ENCODE data around the gene NCOA5.

The NCOA5 gene

DNA sequence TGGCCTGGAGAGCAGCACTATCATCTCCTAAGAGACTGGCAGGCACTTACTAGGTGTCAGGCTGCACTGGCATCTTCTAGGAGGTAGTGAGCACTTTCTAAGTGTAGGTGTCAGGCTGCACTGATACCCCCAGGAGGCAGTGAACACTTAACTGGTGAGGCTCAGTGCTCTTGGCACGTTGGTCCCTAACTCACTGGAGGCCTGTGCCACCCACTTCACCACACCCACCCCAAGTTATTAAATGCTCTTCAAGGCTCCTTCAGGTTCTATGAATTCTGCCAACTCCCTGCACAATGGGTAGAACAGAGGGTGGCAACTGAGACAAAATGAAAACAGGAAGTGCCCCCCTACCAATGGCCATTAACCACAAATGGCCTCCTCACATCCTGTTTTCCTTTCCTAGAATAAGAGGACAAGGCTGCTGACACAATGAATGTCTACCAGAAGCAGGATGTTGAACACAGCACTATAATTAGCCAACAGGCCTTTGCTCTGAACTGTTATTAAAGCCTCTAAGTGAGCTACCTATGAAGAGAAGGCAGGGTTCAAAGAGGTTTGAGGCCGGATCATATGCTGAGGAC is 29.4 kb downstream of the NCOA5 start:
- DNase-seq, result no peak

DNA sequence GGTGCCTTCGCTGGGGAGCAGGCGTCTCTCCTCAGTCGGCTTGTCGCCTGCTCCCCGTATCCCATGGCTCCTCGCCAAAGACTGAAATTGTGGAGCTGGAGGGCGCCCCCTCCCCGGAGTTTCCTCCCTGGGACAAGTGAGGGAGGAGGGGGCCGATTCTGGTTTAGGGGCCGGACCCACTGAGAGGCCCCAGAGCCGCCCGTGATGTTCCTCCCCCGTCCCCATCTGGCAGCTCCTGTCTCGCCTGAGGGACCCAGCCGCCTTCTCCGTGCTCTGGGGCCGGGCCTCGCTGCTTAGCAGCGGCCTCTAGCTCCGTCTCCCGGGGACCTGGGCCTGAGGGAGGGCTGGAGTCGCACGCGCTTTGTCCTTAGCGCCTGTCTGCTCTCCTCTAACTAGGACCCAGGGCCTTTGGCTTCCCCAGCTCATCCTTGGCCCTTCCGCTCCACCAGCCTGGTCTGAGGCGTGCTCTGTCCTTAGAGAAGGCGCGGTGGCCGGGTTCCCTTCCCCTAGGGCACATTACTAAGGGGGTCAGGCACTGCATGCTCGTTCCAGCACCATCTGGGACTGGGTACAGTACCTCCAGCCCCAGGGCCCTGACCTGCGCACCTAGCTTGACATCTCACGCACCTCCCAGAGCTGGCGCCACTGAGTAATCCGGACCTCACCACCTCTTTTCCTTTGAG is 31.0 kb downstream of the NCOA5 start:
- no peak for DNase-seq

DNA sequence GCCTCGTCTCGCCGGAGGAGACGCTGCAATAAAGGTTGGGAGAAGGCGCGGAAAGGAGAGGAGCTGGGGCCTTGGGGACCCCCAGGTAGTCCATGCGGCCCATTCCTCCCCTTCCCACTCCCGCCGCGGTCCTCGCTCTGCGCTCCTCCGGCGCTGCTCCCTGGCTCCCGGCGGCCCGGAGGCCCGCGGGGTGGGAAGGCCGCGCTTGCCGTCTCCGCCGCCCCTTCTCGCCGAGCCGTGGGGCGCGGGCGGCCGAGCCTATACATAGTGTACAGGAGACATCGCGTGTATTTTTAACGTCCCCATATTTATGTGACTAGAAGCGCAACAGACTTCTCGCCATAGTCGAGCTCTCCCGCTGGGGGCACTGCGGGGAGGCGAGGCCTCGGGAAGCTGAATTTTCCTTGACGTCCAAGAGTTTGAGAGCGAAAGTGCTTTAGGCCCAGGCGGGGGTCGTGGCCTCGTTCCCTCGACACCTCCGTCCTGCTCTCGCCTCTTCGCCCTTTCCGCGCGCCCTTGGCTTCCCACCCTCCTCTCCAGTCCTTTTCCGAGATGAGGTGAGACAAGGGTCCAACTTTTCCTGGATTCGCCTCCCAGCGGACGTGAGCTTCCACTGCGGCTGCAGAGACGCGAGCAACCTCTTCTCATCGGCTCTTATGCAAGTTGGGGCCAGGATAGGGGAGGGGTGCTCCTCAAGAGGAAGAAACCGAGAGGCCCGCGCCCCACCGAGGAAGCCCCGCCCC is 31.7 kb downstream of the NCOA5 start:
- peak; percentile 38 for DNase-seq

DNA sequence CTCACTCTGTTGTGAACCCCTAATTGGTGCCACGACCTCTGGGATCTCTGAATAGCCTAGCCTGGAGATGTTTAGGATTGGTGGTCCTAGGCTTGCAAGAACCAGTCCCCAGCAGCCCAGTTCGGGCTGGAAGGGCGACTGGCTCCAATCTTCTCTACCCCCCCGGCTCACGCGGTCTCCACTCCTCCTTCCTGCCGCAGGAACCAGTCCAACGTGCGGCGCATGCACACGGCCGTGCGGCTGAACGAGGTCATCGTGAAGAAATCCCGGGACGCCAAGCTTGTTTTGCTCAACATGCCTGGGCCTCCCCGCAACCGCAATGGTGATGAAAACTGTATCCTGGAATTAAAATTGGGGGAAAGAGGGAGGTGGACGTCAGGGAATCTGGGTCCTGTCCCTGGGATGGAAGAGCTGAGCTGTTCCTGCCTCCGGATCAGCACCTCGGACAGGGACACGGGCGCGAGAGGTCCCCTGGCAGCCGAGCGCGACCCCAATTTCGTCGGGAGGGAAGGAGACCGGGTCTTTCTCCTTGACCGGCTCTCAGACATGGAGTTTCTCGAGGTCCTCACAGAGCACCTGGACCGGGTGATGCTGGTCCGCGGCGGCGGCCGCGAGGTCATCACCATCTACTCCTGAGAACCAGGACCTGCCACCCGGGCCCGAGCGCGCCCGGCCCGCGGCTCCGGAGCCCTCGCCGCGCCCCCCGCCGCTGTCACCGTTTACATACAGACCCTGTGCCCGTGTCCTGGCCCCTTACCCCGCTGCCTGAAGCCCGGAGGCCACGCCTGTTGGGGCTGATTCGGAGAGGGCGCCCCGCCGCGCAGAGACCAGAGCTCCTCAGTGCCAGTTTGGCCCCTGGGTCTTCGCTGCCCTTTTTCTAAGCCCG is 32.5 kb downstream of the NCOA5 start:
- peak; percentile 48 for DNase-seq

DNA sequence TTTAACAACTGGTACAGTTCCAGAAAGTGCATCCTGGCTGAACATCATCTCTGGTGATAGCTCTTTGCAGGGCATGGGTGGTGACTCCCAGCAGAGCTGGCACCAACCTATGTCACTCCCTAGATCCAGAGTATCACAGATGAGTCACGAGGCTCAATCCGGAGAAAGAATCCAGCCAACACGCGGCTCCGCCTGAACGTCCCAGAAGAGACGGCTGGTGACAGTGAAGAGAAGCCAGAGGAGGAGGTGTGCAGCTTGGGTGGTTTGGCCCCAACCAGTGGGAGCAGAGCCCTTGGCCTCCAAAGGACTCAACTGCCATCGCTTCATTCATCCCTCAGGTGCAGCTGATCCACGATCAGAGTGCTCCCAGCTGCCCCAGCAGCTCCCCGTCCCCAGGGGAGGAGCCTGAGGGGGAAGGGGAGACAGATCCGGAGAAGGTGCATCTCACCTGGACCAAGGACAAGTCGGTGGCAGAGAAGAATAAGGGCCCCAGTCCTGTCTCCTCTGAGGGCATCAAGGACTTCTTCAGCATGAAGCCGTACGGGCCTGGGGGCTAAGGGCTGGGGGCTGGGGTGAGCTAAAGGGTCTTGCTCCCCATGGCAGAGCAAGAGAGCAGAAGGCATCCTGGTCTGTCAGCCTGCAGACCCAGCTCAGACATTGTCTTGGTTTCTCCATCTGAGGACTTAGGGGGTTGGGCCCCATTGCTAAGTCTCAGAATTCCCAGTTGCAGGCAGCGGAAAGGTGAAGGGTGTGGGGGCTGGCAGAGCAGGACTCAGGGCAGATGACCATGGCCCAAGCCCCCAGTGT is 33.5 kb downstream of the NCOA5 start:
- DNase-seq, result no peak

DNA sequence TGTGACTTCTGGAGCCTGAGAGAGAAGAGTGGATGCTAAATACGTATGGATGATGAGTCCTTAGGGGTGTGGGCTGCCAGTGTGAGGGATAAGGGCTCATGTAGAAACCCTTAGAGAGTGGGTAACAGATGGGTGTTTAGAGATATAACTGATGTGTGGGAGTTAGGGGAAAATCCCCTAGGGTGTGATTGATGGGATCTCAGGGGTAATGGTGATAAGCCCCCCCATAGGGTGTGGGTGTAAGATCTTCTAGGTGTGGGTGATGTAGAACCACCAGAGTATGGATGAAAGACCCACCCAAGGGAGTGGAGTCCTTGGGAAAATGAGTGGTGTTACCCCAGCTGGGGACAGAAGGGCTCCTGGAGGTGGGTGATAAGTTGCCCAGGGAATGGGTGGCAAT is 34.5 kb downstream of the NCOA5 start:
- no peak for DNase-seq

DNA sequence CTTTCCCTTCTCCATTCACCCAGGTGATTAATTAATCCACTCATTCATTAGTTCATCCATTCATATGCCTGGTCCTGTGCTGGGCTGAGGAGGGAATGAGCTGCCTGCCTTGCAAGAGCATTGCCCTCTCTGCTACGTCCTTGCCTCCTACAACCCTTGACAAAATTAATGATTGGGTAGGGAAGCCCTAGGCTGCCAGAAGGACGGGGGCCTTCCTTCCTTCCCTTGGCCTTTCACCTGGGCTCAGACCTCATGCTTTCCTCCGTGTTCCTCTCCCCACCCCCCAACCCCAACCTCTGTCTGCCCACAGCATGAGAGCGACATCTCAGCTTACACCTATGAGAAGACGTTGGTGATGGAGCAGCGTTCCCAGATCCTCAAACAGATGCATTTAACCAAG is 35.2 kb downstream of the NCOA5 start:
- DNase-seq, result no peak

DNA sequence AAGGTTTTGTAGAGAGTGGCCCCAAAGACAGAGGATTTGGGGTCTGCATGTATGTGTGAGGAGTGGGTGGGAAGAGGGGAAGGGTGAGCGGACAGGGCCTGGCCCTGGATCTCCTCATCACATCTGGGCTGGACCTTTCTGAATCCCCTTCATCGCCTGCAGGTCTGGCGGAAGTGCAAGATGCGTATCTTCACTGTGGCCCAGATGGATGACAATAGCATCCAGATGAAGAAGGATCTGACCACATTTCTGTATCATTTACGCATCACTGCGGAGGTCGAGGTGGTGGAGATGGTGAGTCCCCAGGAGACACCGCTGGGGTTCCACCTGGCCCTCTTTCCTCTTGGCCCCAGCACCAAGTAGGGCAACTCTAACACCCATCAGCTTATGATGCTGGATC is 36.3 kb downstream of the NCOA5 start:
- no peak for DNase-seq

DNA sequence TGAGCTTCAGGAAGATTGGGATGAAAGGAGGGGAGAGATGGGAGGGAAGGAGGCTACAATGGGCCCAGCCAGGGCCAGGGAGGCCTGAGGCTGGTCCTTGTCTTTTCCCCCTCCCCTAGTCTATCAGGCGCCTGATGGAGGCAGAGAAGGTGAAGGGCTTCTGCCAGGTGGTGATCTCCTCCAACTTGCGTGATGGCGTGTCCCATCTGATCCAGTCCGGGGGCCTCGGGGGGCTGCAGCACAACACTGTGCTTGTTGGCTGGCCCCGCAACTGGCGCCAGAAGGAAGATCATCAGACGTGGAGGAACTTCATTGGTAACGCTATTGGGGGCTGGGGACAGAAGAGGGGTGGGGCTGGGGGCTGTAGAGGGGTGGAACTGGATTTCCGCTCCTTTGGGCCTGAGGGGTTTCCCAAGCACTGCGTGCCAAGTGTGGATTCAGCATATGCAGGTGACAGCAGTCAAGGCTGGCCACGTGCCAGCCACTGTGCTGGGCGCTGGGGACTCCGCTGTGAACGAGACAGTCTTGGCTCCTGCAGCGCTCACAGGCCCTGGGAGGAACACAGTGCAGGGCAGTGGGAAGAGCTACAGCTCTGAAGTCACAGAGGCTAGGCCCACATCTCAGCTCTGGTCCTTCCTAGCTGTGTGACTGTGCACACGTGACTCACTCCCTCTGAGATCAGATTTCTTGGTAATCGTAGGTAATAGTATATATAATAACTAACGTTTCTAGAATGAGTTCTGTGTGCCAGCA is 38.0 kb downstream of the NCOA5 start:
- DNase-seq, result no peak

DNA sequence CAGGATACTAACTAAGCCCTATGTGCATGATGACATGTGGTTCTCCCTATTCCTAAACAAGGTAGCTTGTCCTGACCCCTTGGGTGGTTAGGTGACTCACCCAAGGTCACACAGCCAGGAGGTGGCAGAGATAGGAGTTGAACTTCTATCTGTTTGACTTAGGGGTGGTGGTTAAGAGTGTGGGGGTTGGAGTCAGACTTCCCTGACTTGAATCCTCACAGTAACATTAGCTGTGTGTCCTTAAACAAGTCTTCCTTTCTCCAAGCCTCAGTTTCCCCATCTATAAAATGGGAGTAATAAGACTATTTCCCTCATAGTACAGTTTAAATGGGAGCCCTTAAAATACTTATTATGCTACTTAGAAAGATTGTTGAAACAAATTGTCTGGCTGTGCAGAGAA is 38.9 kb downstream of the NCOA5 start:
- DNase-seq, result no peak

DNA sequence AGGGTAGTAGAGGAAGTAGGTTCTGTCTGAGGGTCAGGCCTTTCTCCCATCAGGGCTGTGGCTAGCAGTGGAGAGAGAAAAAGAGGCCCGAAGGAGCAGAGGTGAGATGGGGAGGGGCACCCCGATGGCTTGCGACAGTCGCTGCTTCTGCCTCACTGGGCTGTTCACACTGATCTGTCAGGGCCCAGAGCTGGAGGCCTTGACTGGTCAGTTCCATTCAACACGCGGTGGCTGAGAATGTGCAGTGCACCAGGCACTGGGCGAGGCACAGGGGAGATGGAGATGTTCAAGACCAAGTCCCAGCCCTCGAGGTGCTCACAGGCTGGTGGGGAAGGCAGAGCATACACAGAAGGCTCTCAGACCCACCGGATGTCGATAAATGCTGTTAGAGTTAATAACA is 39.3 kb downstream of the NCOA5 start:
- DNase-seq, result no peak

DNA sequence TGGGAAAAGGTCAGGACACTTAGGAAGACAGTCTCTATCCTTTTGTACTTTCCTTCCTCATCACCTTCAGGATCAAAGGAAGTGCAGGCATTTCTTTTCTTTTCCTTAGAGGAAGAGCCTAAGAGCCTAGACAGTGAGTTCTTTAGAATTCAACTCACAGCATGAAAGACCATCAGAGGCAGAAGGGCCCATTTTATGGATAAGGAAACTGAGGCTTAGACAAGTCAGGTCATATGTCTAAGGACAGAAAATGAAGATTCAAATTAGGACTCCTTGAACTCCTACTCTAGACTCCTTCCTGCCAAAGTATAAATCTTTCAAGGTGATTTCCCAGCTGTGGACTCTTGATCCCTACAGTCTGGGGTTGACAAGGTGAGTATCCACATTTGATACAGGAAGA is 39.9 kb downstream of the NCOA5 start:
- DNase-seq, result no peak

DNA sequence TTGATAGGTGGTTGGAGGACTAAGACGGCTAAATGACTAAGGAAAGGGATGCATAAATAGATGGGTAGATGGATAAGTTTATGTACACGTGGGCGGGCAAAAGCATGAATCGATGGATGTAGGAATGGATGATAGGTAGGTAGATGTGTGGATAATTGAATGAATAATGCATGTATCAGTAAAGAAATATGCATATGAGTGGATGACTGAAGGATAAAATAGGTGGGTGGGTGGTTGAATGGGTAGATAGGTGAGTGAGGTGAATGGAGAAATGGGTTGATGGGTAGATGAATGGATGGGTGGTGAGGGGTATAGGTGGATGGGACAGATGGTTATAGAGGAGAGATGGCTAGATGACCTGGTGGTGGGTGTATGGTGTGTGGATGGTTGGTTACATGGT is 40.6 kb downstream of the NCOA5 start:
- DNase-seq, result no peak

DNA sequence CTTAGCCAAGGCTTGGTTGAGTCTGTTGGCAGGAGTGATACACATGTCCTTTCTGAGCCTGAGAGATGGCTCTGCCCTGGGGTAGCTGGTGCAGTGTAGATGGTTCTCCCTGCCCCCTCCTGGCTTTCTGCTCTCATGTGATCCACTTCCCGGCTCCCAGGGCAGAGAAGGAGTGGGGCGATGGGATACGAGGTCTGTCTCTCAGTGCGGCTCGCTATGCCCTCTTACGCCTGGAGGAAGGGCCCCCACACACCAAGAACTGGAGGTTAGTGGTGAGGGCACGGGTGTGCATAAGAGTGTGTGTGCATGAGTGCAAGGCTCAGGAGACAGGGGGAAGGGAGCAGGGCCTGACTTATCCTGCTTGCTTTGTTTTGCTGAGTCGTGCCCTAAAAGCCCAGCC is 41.9 kb downstream of the NCOA5 start:
- DNase-seq, result no peak

DNA sequence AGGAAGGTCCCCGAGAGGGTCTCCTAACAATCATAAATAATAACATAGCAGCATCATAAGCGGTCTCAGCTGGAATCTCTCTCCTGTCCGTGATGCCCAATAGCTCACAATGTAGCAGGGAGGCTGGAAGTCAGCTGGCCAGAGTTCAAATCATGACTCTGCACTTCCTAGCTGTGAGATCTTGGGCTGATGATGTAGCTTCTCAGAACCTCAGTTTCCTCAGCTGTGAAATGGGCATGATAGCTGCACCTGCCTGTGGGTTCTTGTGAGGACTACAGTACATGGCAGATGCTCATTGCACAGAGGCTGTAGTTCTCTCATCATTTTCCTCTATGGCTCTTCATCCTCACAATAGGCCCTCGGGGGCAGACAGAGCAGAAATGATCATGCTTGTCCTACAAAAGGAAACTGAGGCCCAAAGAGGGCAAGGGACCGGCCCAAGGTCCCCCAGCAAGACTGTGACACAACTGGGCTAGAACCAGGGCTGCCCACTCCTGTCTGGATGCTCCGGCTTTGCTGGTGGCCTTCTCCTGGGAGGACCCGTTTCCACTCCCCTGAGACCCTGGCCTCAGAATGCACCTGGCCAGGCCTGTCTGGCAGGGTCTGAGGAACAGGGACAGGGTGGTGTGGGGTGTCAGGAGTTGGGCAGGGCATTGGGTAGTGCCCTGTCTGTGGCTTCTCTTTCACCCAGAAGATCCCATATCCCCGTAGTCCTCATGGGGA is 43.0 kb downstream of the NCOA5 start:
- DNase-seq, result no peak

DNA sequence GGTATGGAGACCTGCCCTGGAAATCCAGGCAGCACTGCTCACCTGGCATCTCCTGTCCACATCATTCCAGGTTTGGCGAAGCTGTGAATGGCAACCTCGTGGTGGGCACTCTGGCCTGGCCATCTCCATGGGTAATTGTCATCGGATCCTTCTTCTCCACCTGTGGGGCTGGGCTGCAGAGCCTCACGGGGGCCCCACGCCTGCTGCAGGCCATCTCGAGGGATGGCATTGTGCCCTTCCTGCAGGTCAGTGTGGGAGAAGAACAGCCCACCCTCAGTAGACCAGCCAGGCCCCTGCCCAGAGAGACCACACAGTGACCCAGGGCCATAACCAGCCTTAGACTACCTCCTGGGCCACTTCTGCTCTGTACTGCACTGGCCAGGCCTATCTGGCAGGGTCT is 44.9 kb downstream of the NCOA5 start:
- no peak for DNase-seq

DNA sequence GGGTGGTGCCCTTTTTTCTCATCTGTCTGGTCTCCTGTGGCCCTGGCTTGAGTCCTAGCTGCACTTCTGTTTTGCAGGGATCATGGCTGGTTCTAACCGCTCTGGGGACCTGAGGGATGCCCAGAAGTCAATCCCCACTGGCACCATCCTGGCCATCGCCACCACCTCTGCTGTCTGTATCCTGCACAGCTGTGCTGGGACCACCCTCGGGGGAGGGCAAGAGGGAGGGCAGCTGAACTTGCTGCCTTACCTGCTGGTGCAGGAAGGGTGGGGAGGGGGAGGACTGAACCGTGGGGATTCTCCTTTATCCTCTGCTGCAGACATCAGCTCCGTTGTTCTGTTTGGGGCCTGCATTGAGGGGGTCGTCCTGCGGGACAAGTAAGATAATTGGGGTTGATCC is 46.2 kb downstream of the NCOA5 start:
- no peak for DNase-seq

DNA sequence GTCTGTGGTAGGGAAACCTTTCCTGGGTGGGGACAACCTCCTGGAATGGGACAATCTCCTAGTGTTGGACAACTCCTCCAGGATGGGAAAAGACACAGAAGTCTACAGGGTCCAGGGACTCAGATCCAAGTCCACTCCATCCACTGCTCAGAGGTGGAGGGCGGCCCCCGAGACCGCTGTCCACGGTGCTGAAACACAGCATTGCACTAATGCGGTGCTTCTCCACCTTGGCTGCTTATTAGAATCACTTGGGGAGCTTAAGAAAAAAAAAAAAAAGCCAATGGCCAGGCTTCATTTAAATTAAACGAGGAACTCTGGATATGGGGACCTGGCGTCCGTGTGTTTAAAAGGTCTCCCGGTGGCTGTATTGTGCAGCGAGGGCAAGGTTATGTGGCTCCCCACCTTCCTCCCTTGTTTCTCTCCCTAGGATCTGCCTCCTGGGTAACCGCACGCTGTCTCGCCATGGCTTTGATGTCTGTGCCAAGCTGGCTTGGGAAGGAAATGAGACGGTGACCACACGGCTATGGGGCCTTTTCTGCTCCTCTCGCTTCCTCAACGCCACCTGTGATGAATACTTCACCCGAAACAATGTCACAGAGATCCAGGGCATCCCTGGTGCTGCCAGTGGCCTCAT is 48.7 kb downstream of the NCOA5 start:
- peak; percentile 31 for DNase-seq

DNA sequence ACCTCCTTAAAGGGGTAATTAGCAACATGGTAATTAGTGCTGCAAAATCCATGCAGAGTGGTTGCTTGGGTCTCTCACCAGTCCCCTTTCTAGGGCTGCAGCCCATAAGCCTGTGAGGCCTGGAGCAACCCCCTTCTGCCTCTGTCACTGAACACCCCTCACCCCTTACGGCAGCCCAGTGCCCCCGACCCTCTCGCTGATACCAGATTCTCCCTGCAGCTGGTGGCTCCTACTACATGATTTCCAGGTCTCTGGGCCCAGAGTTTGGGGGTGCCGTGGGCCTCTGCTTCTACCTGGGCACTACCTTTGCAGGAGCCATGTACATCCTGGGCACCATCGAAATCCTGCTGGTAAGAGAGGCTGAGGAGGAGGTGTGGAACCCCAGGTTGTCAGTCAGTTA is 52.7 kb downstream of the NCOA5 start:
- no peak for DNase-seq

DNA sequence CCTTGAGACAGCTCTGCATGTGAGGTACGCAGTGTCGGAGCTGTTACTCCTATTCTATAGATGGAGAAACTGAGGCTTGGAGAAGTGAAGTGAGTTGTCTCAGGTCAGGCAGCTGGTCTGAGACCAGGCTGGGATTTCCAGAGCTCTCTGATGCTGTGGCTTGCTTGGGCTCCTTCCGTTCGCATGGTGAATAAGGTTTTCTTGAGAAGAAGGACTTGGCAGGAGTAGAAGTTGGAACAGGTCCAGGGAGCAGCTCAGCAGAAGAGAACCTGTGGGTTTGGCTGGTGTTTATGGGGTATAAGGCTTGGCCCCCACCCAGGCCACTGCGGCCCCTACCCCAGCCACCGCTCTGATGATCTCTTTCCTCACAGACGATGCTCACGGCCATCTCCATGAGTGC is 53.4 kb downstream of the NCOA5 start:
- DNase-seq, result no peak
